GM21447 (cell line): ENCODE measurements around the gene SCAI.
"Not testable (repeated sequence)": the region's sequence is repeated elsewhere in the genome, so short reads cannot be mapped to it uniquely, and the experiment has no call there.

Experiments
- ATAC-seq: cut with Tn5 transposase; IDR thresholded peaks from one replicate; pipeline ENCODE4 v1.9.1; 2021; ENCODE audit not compliant: unreplicated experiment

SCAI gene

GRCh38 chr9:125043148-125043547 is 100.2 kb downstream of the SCAI start:
- no peak for ATAC-seq

GRCh38 chr9:125038166-125038565 is 105.2 kb downstream of the SCAI start:
- ATAC-seq: no peak

DNA sequence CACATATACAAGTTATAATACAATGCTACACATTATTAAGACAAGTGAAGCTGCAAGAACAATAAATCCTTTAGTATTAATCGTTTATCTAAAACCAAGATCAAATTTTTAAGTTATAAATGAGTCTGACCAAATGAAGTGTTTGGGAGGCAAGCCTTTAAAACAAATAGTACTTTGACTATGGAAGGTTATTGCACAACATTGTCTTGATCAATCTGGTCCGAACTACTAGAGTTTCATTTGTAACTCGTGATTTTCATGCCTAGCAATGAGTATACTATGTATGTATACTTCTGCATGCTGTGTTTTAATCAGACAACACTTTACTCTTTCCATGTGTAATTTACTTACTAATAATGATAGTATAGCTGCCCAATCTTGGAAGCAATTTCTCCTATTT is 115.3 kb downstream of the SCAI start:
- ATAC-seq: no peak

DNA sequence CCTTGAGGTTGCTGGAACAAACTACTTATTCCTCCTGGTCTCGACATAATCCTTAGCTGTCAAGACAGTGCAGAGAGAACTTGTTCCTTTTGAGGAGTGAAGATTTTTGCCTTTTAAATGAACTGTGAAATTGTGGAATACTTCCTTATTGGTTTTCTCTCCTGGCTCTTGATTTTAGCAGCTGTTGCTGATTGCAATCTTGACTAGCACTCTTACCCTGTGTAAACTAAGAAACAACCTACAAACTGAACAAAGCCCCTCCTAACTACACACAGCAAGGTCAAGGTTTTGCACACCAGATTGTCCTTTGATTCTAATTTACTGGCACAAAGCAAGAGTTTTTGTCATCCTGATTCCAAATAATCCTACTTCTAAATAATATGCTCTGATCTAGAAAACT is 118.4 kb downstream of the SCAI start:
- ATAC-seq: no peak

DNA sequence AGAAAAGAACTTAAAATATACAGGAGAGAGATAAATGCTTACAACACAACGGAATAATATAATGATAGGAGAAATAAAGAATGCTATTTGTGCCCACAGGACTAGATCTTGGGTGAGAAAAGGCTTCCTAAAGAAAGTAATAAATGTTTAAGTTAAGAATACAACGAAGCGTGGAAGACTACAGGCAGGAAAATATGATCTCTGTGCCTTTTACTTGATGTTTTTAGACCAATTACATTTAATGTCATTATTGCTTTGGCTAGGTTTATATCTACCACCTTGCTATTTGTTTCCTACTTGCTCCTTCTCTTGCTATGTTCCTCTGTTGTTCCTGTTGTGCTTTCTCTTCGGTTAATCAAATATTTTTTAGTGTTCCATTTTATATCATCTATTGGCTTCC is 122.3 kb downstream of the SCAI start:
- no peak for ATAC-seq

DNA sequence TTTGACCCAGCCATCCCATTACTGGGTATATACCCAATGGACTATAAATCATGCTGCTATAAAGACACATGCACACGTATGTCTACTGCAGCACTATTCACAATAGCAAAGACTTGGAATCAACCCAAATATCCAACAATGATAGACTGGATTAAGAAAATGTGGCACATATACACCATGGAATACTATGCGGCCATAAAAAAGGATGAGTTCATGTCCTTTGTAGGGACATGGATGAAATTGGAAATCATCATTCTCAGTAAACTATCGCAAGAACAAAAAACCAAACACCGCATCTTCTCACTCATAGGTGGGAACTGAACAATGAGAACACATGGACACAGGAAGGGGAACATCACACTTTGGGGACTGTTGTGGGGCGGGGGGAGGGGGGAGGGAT is 127.7 kb downstream of the SCAI start:
- not testable (repeated sequence) for ATAC-seq

DNA sequence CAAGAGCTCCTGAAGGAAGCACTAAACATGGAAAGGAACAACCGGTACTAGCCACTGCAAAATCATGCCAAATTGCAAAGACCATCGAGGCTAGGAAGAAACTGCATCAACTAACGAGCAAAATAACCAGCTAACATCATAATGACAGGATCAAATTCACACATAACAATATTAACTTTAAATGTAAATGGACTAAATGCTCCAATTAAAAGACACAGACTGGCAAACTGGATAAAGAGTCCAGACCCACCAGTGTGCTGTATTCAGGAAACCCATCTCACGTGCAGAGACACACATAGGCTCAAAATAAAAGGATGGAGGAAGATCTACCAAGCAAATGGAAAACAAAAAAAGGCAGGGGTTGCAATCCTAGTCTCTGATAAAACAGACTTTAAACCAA is 131.3 kb downstream of the SCAI start:
- ATAC-seq: not testable (repeated sequence)

- ATAC-seq: no peak
Observed at GRCh38 chr9:125008599-125008998, 134.7 kb downstream of the SCAI start.

DNA sequence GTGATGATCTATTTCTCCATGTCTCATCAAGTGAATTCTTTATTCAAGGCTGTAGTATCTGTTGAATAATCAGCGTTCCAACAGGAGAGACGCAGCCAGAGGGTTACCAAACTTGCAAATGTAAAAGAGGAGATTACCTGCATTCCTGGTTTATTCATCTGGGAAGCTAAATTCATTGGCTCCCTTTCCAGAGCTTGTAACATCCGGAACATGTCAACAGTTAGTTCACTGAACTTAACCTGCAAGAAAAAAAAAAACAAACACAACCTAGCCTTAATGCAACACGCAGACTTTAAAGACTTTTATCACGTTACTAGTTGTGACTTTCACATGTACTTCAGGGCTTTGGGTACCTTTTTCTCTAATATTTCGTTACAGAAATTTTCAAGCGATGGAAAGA is 140.0 kb downstream of the SCAI start:
- ATAC-seq: no peak

DNA sequence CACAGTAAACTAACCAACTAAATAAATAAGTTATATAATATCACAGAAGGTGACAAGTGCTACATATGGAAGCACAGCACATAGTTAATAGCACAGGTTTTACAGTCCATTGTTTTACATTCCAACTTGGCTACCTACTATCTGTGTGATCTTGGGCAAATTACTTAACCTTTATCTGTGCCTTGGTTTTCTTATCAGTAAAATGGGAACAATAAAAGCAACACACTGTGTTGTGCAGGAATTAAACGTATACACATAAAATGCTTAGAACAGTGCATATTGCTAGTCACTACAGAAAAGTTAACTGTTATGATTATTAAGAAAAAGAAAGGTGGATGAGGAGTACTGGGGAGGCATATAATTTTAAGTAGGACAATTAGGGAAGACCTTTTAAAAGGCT is 159.6 kb downstream of the SCAI start:
- no peak for ATAC-seq

GRCh38 chr9:124980431-124980830 is 162.9 kb downstream of the SCAI start:
- no peak for ATAC-seq

DNA sequence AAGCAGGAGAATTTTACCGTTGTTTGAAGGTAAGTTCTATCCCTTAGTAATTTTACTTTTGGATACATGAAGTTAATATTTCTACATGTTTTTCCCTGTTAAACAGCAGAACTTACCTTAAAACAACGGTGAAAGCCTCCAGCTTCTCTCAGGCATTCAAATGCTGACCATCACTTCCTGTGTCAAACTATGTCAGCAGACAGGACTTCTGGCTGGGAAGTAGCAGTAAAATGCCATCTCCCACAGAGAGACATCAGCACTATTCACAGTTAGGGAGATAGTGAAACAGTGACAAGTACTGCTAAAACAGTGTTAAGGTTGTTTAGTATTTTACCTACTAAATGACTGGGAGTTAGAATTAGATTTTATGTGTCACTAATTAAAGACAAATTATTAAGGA is 168.2 kb downstream of the SCAI start:
- no peak for ATAC-seq

- ATAC-seq: no peak
Observed at GRCh38 chr9:124973807-124974206, 169.5 kb downstream of the SCAI start.

DNA sequence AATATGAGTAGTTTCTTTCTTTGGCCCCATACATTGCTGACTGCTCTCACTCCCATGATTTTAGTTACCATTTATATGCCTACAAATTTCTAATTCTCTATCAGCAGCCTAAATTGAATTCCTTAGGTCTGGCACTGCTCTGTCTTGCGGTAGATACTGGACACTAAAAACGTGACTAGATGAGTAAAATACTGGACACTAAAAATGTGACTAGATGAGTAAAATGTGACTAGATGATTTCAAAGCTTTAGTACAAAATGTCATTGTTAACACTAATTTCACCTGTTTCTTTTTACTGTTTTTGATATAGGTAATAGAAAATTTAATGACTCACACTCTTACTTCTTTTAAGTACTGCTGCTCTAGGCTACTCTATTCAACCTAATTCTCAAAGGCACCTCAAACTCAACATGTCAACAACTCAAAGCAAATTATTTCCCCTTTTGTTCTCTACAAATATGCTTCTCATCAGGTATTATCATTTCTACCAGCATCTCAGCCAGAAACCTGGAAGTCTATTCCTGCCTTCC is 171.0 kb downstream of the SCAI start:
- no peak for ATAC-seq

DNA sequence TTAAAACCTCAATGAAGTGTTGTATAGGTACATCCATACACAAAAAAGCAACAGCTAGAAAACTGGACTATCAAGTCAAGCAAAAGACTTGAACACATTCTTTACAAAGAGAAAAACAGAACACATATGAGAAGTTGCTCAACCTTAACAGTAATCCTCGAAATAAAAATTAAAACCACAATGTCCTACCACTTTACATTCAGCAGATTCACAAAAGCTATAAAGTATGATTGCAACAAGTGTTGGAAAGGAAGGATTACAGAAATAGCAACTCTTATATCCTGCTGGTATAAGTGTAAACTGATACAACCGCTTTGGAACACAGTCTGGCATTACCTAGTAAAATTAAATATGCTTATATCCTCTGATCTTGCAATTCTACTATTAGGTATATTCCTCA is 173.9 kb downstream of the SCAI start:
- no peak for ATAC-seq

- ATAC-seq: no peak
Observed at GRCh38 chr9:124968238-124968637, 175.1 kb downstream of the SCAI start.

- not testable (repeated sequence) for ATAC-seq
Observed at GRCh38 chr9:124965775-124966568, 177.4 kb downstream of the SCAI start.

DNA sequence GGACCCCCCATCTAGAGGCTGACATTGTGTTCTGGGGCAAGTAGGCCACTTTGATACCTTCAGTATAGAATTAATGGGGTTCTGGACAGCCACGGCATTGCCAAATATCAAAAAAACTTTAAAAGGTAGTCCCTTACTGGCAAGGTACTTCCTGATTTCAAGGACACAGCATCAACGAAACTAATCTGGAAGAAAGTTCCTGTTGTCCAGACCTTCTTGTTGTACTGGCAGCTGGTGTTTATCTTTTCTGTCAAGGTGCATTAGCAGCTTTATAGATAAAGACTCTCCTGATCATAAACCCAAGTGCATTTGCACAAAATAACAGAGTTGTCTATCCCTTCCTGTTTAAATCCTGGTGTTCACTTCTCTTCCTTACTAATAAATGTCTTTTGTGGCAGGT is 178.7 kb downstream of the SCAI start:
- ATAC-seq: no peak

- no peak for ATAC-seq
Observed at GRCh38 chr9:124964056-124964455, 179.3 kb downstream of the SCAI start.

- no peak for ATAC-seq
Observed at GRCh38 chr9:124960409-124960752, 182.9 kb downstream of the SCAI start.

GRCh38 chr9:124959671-124960408 is 183.5 kb downstream of the SCAI start:
- not testable (repeated sequence) for ATAC-seq

- ATAC-seq: no peak
Observed at GRCh38 chr9:124954255-124954654, 189.1 kb downstream of the SCAI start.
